ENCODE data around the gene TNNI3K.
A peak's percentile ranks its signal among the peaks of the same experiment; 100 is the strongest.

The TNNI3K gene

DNA sequence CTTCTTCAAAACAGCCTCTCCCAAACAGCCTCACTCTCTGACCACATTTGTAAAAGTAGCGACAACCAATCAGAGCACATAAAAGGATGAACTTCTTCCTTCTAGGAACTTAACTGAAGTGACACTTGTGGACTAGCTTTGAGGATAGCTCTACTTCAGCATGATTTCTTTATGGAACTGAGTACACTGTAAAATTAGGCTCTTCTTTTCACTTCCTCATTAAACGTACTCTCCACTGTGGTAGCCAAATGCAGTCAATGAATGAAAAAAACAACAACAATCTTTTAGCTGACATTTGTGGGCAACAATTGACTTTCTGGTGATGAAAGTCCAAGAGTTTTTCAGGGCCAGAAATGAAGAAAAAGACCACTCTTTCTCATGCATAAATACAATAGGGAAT, 267.7 kb downstream of the TNNI3K start:
- DNase-seq (ENCODE audit: low read depth in 2 of 2): no peak

DNA sequence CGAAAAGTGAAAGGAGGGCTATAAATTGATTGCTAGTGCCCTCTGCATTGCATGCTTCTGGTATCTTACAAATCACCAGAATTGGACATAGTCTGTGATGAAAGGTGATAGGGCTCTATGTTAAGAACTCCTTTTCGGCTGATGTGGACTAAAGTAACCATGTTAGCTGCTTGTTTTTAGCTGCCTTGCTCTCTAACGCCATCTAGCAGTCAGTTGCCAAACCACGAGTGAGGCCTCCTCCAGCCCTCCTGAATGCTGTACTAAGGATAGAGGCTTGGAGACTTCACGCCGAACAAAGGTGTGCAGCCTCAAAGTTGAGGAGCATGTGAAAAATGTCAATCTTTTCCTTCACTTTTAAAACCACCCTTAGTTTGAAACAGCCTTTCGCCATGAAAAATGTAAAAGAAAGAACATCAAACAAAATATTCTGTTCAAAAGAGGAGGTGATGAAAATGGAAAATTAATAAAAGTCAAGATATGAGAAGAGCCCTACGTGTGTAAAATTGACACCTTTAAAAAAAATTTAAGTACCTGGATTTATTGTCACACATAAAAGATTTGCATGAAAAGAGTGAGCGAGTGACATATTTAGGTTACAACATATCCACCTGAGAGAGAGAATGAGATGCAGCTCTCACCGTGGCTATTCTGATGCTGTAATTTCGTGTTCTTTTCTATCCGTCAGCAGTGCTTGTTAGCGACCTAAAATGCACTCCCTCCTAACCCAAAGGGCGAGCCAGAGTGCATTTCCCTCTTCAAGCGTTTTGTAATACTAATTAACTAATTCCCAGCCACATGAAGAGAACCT, 269.1 kb downstream of the TNNI3K start:
- DNase-seq (ENCODE audit: low read depth in 2 of 2): peak in 1 of 2 donors; percentile 27

DNA sequence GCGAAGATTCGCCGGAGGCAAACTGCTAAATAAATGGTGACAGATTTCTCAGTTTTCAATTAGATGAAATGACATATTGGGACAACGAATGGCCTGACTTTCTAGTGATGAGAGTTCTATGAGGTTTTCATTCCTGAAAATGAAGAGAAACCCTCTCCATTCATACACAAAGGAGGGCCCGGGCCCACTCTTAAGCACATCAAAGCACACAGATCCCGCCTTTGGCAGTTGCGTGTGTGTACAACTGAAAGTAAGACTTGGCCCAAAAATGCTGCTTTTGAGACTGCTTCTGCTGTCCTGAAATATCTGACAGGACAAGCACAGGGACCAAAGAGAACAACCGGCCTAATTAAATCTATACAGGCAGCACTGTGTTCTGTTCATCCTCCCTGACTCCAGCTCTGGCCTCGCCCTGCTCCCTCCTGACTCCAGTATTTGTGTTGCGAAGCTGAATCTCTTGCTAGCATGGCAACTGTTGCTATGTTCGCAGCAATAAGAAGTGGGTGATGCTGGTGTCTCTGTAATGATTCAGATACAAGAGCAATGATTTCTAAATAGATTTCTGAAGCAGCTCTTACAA, 269.8 kb downstream of the TNNI3K start:
- no peak for DNase-seq (ENCODE audit: low read depth in 2 of 2)

DNA sequence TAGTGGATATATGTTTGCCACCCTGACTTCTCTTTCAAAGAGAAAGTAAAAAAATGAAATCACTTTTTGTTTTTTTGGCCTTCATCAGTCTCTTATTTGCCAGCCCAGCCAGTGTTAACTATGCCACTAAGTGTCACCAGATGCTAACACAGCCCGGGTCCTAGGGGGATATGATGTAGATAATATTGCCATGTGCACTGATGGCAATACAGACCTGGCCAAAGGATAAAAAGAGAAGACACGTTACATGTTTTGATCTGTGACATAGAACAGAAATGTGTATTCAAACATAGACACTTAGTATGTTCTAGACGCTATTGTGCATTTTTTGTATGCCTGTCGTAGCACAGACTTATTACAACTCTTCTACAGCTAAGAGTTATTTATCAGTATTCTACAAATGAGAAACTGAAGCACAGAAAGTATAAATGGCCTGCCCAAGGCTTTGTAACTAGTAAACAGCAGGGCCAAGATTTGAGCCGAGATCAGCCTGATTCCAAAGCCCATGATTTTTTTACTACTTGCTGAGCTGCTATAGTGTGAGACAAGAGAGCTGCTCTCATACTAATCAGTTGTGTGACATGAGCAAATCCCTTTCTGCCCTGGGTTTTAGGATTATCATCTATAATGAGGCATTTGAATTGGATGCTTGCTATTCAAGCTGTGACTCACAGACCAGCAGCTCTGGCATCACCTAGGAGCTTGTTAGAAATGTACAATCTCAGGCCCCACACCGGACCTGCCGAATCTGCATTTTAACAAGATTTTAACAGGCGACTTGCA, 270.9 kb downstream of the TNNI3K start:
- DNase-seq (ENCODE audit: low read depth in 2 of 2): no peak

DNA sequence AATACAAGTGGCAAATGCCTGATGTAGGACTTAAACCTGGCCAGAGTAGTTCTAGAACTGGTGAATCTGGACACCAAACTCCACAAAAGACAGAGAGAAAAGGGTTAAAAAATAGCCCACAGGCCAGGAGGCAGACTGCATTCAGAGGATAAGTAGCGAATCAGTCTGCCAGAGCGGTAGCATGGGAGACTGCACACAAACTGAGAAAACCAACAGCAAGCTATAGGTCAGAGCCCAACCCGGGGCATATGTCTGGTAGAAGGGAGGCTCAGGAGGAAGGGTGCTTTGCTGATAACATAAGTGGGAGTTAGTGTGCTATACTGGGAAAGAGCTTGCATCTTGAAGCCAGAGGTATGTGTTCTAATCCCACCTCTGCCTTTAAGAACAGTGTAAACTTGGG, 273.3 kb downstream of the TNNI3K start:
- DNase-seq (ENCODE audit: low read depth in 2 of 2): no peak

DNA sequence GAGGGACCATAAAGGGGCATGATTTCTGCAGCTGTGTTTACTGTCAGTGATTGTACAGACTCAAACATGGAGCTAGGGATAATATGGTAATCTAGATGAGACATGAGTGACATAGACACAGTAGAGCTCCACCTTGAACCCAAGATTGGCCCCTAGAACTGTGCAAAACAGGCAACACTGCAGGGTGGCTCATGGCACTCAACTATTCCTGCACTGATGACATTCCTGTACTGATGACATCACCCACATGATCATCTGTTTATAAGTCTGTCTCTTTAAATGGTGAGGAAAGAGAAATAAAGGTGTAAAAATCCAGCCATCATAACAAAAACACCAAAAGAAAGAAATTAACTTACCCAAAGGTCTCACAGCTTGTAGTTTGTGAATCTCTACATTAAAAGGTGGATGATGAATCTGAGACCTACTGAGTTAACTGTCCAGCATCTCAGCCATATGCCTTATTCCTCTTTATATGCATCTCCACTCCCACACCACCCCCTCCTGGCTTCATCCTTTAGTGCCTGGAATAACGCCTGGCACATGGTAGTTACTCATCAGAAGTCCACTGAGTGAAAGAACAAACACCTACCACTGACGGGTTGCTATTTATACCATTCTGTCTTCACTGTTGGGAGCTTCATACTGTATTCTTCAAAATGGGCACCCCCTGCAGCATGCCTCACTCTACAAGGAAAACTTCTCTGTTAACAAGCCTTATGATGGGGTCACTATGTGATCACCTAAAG, 277.2 kb downstream of the TNNI3K start, which contains the start of gene LRRC53:
Gene LRRC53 (minus strand): TSS at position 442 of the 746 bp plus-strand sequence. CDS start 29,262 bp downstream, outside the sequence.
- DNase-seq (ENCODE audit: low read depth in 2 of 2): no peak

DNA sequence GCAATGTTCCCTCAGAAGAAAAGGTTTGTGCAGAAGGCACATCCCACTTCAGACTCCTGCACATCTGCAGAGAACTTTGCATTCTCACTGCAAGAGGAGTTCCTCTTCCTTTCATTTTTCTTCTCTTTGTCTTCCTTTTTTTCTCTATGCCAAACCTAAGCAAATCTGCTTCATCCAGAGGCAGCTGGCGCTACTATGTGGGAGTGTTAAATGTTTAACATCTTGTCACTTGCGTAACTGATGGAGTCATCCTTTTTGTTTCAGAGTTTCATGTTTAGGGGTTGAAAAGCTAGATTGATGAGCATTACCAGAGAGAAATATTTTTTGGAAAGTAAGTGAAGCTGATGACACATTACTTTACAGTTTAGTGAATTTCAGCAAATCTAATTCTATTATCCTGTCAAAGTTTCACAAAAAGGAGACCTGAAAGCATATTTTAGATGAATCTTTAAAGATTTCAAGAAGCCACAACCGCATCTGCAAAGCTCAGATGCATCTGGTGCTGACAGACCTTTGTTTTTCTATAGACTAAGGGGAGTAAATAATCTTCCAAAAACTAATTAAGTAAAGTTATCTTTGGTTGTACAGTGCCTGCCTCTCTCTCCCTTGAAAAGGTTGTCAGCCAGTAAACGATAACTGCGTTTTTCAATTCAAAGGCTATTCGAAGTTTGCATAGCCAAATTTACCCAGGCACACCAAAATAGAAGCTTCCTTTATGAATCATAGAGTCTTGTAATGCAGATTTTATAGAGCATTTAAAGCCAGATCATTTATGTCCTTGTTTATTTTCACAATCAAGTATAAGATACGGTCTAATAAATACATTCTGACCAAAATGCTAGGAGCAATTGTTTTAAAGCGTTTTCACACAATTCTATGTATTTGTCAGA, 278.5 kb downstream of the TNNI3K start:
- no peak for DNase-seq (ENCODE audit: low read depth in 2 of 2)

DNA sequence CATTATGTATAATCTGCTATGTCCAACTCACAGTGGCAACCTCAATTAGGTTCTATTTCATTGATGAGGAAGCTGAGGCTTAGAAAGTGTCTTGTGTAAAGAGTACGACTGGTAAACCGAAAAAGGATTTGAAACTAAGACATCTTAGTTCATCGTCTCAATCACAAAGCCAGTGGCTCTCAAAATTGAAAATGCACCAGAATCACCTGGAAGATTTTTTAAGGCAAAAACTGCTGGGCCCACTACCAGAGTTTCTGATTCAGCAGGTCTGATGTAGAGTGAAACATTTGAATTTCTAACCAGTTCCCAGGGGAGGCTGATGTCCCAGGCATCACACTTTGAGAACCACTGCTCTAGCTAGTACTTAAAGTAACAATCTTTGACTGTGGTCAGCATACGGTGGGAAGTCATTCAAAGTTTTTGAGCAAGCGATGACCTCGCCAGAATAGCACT, 282.4 kb downstream of the TNNI3K start:
- no peak for DNase-seq (ENCODE audit: low read depth in 2 of 2)

DNA sequence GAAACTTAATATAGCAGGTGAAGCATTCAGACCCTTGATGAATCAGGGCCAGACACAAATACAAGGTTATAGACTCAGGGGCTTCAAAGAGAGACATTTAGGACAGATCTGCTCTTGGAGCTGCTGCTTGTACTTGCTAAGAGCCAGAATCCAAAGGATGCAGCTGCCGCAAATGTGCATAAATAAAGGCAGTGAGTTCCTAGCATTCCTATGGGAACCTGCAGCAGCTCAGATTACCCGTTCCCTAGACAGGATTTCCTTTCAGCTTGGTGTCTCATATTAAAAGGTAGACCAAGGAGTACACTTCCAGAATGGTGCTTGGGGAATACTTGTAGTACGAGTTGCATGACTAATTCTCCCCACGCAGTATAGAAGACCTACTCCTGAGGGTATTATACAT, 287.0 kb downstream of the TNNI3K start:
- no peak for DNase-seq (ENCODE audit: low read depth in 2 of 2)

DNA sequence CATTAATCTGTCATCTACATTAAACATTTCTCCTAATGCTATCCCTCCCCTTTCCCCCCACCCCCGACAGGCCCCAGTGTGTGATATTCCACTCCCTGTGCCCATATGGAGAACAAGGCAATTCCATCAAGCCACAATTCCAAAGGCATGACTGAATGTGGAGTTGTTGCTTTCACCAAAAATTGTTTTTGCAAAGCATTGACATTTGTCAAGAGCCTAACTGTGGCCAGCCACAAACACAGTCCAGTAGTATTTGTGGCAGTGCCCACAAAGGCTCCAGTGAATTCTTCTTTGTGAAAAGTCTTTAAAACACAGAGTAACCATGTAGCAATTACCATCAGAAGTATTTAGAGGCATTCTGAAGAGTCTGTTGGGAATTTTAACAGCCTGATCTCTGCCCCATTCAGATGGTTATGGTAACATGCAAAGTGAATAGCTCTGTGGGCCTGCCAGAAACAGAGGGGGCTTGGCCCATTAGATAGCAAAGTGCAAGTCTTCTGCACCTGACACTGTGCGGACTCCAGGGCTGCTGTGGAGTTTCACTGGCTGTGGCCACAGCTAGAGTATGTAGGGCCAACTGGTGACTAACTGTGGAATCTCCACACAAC, 288.8 kb downstream of the TNNI3K start:
- no peak for DNase-seq (ENCODE audit: low read depth in 2 of 2)

DNA sequence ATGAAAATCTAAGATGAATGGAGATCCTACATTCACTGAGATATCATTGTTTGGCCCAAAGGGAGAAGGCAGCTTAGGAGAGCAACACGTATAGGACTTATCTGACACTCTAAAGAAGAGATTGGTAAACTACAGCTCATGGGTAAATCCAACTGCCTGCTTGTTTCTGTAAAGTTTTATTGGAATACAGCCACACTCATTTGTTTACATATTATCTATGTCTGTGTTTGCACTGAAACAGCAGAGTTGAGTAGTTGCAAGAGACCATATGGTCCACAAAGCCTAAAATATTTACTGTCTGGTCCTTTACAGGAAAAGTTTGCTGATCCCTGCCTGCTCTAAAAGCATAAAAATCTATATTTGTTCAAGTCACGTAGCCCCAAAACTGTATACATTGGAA, 291.5 kb downstream of the TNNI3K start:
- no peak for DNase-seq (ENCODE audit: low read depth in 2 of 2)

DNA sequence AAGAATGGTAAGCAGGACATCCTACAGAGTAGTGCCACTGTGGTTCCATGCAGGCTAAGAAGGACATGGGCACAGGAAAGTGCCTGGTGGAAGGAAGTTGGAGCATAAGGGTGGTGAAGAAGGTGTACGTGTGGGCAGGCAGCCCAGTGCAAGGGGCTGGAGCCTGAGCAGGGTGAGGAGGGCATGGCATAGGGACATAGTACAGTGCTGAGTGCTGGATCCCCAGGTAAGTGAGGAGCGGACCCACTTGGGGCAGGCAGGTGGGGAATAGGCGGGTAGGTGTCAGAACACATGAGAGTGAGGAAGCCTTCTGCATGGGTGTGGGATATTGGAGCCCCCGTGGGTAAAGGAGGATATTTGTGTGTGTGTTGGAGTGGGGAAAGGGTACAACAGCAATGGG, 292.9 kb downstream of the TNNI3K start:
- no peak for DNase-seq (ENCODE audit: low read depth in 2 of 2)

DNA sequence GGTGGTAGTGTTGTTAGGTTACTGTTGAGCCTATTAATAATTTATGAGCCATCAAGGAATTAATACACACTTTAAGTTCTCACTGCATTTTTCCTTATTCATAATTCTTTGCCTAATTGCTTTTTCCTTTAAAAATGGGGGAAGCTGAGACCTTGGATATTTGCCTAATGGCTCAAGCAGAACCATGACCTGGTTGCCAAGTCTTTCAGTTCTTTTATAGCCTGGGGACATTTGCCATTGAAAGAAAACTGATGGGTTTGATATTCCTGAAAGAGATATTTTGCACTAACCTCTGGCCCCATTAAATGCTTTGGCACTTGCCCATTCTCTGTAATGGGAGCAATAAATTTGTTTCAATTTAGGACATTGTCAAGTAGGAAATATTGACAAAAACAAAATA, 295.7 kb downstream of the TNNI3K start:
- DNase-seq (ENCODE audit: low read depth in 2 of 2): no peak

DNA sequence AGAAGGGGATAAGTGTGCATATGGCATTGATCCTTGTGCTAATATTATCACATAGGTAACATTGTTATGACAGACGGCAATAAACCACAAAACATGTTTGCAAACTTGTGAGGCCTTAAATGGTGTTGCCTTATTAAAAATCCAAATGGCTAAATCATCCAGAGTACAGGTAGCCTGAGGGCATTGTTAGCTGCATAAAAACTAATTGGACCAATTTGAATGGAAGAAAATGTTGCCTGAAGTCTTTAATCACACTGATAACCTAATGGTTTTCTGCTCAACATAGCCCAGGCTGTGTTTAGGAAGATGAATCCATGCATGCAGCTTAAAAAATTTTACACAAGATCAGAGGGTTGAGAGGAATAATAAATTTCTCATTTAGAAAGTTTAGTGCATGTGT, 296.6 kb downstream of the TNNI3K start:
- DNase-seq (ENCODE audit: low read depth in 2 of 2): no peak

DNA sequence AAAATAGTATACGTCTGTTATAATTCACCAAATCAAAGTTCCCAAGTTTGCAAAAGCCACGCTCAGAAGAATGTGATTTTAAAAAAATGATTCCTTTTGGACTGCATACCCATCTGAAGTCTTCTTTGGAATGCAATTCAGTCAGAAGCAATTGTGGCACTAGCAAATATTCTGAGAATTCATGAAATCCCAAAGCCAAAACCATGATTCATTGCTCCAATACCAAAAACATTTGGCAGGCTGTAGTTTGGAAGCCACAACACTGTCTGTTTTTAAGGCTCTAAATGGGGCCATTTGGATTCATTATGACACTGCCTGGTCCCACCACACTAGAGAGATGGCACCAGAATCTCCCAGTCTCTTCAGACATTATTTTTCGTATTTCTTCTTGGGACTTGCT, 299.1 kb downstream of the TNNI3K start:
- no peak for DNase-seq (ENCODE audit: low read depth in 2 of 2)

DNA sequence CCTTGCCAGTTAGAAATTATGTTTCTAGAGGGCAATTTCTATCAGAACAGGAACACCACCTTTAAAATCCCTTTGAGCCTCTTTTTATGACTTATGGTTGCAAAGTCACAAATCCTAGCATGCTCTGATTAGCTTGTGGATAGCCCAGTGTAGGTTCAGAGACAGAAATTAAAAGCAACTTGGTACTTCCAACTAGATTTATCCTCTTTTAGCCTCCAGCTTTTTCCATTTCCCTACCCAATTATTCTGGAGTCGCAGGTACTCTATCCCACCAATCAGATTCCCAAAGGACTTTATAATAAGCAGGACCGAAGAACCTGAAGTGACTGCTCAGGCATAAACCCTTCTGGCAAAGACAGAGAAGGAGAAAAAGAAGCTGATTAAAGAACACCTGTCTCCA, 310.6 kb downstream of the TNNI3K start:
- no peak for DNase-seq (ENCODE audit: low read depth in 2 of 2)

DNA sequence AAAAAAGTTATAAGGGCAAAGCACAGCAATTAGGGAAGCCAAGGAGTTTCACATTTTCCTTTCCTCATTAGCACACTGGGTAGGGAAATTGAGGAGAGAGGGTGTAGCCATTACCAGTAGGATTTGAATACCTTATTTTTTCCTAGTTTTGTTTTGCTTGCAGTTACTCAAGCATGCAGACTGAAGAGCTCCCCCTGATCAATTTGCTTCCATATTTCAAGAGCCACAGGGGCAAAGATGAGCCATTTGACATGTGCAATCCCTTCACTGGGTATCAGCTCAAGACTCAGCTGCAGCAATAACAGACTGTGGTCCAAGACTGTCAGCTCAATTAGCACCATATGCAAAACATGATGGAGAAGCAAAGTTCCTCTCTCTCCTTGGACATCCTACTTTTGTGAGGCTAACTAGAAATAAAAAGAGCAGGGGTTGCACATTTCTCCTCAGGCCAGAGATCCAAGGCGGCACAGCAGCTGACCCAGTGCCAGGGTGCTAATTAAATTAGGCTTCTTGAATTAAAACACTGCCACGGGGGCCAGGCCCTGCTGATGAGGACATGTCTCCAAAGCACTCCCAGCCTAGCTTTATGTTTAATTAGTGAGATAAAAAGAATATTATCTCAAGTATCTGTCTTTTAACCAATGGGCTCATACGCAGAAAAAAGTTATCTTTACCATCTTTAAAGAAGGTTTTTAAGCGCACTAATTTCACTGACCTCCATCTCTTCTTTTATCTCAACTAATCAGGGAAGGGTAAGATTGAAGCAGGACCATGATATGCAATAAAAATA, 314.0 kb downstream of the TNNI3K start:
- no peak for DNase-seq (ENCODE audit: low read depth in 2 of 2)

DNA sequence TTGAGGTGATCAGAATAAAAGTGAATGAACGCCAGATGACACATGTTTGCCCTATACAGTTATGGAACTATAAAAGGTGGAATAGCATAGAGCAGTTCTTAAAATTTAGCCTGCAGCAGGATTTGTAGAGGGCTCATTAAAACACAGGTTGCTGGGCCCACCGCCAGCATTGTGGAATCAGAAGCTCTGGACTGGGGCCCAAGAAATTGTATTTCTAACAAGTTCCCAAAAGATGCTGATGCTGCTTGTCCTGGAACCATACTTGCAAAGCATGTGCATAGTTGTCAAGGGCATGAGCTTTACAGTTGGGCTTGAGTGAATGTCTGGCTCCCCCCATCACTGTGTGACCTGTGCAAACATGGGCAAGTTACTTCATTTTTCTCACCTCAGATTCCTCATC, 314.7 kb downstream of the TNNI3K start:
- no peak for DNase-seq (ENCODE audit: low read depth in 2 of 2)

DNA sequence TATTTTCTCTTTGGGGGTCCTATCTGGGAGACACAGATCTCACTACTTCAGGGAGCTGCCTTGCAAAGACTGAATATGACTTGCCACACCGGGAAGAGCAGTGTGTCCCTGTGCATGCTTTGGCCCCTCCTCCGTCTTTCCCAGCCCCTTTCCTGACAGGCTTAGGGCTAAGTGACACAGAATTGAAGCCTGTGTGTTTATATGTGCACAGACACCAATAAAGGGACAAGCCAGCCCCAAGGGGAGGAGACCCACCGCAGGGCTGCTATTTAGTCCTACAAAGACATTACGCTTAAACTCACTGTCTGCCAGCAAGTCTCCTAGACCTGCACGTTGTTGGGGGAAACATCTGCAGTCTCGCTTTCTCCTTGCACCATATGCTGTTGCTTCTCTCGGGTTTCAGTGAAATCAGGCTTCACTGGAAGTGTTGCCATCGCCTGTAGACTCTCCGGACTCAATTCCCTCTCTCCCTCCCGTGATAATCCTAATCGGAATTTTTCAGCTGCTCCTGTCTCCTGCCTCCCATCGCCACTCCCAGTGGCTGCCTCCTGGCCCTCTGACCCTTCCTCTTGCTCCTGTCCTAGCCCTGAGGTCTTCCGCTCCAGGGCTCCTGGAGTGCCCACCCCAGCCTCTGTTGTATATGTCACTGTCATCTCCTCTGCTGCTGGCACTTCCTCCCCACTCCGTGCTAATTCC, 335.8 kb downstream of the TNNI3K start:
- DNase-seq (ENCODE audit: low read depth in 2 of 2): no peak
